Astrocyte (in vitro differentiated cells and primary cell): Measurements from ENCODE around the gene RAB8A. TPM values are rescaled to one million over a fixed set of nuclear protein-coding genes. Genes with fewer than 3 reads are reported as not detected.
"Not testable (repeated sequence)": the region's sequence is repeated elsewhere in the genome, so short reads cannot be mapped to it uniquely, and the experiment has no call there.

Experiments
- DNase-seq: peaks from one replicate; pipeline ENCODE4 v3.0.0-alpha.2; 2010; ENCODE audit warnings: low read depth
- FAIRE-seq: peaks from 2 replicates; lab custom pipeline; 2011; peaks lifted over from hg19 to GRCh38; lab: Jason Lieb, UNC
- H2AFZ ChIP-seq: 2 replicates; pipeline ENCODE4 v1.6.0; 2012; ENCODE audit warnings: low read depth, low read length, inconsistent platforms
- H3K27ac ChIP-seq: 2 replicates; pipeline ENCODE4 v1.5.1; 2011; ENCODE audit warnings: low read depth, low read length, inconsistent platforms
- H3K27me3 ChIP-seq: 2 replicates; pipeline ENCODE4 v1.6.0; 2011; ENCODE audit warnings: low read length, inconsistent platforms; ENCODE audit not compliant: insufficient read depth
- H3K36me3 ChIP-seq: 2 replicates; pipeline ENCODE4 v1.5.1; 2011; ENCODE audit warnings: low read length, inconsistent platforms; ENCODE audit not compliant: insufficient read depth
- H3K4me1 ChIP-seq: 2 replicates; pipeline ENCODE4 v1.5.1; 2011; ENCODE audit warnings: low read length, inconsistent platforms; ENCODE audit not compliant: insufficient read depth
- H3K4me2 ChIP-seq: 2 replicates; pipeline ENCODE4 v1.6.0; 2012; ENCODE audit warnings: low read length, inconsistent platforms
- H3K4me3 ChIP-seq: 2 replicates; pipeline ENCODE4 v1.5.1; 2011; ENCODE audit warnings: low read depth, mild to moderate bottlenecking, low read length, inconsistent platforms; ENCODE audit not compliant: insufficient read depth
- H3K79me2 ChIP-seq: 2 replicates; pipeline ENCODE4 v1.6.0; 2012; ENCODE audit warnings: mild to moderate bottlenecking, low read length, inconsistent platforms; ENCODE audit not compliant: insufficient read depth
- H3K9ac ChIP-seq: 2 replicates; pipeline ENCODE4 v1.6.0; 2012; ENCODE audit warnings: mild to moderate bottlenecking, low read length, inconsistent platforms
- H3K9me3 ChIP-seq: 2 replicates; pipeline ENCODE4 v1.5.1; 2012; ENCODE audit warnings: low read depth, mild to moderate bottlenecking, low read length, inconsistent platforms; ENCODE audit not compliant: insufficient read depth
- H4K20me1 ChIP-seq: 2 replicates; pipeline ENCODE4 v1.6.0; 2012; ENCODE audit warnings: low read length, inconsistent platforms; ENCODE audit not compliant: insufficient read depth
- H3K27ac Mint-ChIP-seq: one replicate; pipeline ENCODE4 v1.8.0; 2021; ENCODE audit warnings: mild to moderate bottlenecking, mixed read lengths; ENCODE audit not compliant: unreplicated experiment
- H3K27me3 Mint-ChIP-seq: one replicate; pipeline ENCODE4 v1.8.0; 2021; ENCODE audit warnings: low read depth, mixed read lengths; ENCODE audit not compliant: unreplicated experiment
- H3K36me3 Mint-ChIP-seq: one replicate; pipeline ENCODE4 v1.8.0; 2021; ENCODE audit warnings: low read depth, mixed read lengths; ENCODE audit not compliant: unreplicated experiment
- H3K4me1 Mint-ChIP-seq: one replicate; pipeline ENCODE4 v1.8.0; 2021; ENCODE audit warnings: low read depth, mixed read lengths; ENCODE audit not compliant: unreplicated experiment
- H3K4me3 Mint-ChIP-seq: one replicate; pipeline ENCODE4 v1.8.0; 2021; ENCODE audit warnings: mild to moderate bottlenecking, moderate library complexity, mixed read lengths; ENCODE audit not compliant: unreplicated experiment
- H3K9me3 Mint-ChIP-seq: one replicate; pipeline ENCODE4 v1.8.0; 2021; ENCODE audit warnings: mild to moderate bottlenecking, mixed read lengths; ENCODE audit not compliant: unreplicated experiment
- EZH2 ChIP-seq: IDR thresholded peaks from 2 replicates; pipeline ENCODE4 v1.6.1; 2012; ENCODE audit warnings: mild to moderate bottlenecking, low read length, inconsistent platforms; ENCODE audit not compliant: insufficient read depth
- total RNA-seq: library from RNA; stranded (reverse); gene quantifications from 2 replicates; pipeline ENCODE4 v1.2.1, GENCODE V29; 2021
- TF ChIP-seq, protein P1 (sequence below): IDR thresholded peaks from 2 replicates; pipeline ENCODE4 v1.5.1; 2011; ENCODE audit warnings: low read depth, mild to moderate bottlenecking, inconsistent platforms, low read length, moderate library complexity; ENCODE audit not compliant: insufficient read depth

The RAB8A gene
- total RNA-seq, 1 donor from 2014 or later: 80.5 TPM

DNA sequence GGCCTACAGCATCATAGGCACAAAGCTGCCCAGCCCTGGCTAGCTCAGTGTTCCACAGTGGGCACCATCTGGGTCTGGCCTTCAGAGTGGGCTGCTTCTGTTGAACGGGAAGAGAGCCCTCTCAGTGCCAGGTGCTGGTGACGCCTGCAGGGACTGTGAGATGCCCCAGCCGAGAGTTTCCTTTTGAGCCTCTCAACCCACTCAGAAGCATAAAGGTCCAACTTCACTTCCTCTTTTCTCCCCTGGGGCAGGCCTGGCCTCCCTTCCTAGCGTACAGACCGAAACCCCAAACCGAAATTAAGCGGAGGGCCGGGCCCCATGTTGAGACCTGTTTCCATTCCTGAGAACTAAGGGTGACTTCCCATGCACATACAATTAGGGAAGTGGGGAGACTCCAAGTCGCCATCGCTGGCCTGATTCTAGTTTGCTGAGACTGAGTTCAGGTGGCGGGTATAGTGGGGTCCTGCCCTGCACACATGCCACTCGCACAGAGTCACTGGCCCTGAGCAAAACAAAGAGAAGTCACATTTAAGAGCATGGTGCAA is 6.9 kb downstream of the RAB8A start:
- H3K79me2 ChIP-seq: peaks cover 38% of the 10 kb centered on the region
- no peaks in the 10 kb centered on the region for H3K9me3 Mint-ChIP-seq
- no peak overlapping the region for H3K9ac ChIP-seq
- peaks cover 13% of the 10 kb centered on the region for H3K36me3 ChIP-seq
- DNase-seq: no peak
- H3K27ac Mint-ChIP-seq: no peak overlapping the region
- peaks cover 16% of the 10 kb centered on the region for H3K36me3 Mint-ChIP-seq
- no peaks in the 10 kb centered on the region for H3K4me1 ChIP-seq
- FAIRE-seq: no peak
- H2AFZ ChIP-seq: no peak overlapping the region
- no peak overlapping the region for H3K4me3 ChIP-seq
- H3K9me3 ChIP-seq: no peaks in the 10 kb centered on the region
- H3K27me3 ChIP-seq: no peaks in the 10 kb centered on the region
- peaks cover 5% of the 10 kb centered on the region for H3K4me1 Mint-ChIP-seq
- no peak overlapping the region for H3K4me2 ChIP-seq
- no peak overlapping the region for H3K27ac ChIP-seq
- TF ChIP-seq, protein P1, sequence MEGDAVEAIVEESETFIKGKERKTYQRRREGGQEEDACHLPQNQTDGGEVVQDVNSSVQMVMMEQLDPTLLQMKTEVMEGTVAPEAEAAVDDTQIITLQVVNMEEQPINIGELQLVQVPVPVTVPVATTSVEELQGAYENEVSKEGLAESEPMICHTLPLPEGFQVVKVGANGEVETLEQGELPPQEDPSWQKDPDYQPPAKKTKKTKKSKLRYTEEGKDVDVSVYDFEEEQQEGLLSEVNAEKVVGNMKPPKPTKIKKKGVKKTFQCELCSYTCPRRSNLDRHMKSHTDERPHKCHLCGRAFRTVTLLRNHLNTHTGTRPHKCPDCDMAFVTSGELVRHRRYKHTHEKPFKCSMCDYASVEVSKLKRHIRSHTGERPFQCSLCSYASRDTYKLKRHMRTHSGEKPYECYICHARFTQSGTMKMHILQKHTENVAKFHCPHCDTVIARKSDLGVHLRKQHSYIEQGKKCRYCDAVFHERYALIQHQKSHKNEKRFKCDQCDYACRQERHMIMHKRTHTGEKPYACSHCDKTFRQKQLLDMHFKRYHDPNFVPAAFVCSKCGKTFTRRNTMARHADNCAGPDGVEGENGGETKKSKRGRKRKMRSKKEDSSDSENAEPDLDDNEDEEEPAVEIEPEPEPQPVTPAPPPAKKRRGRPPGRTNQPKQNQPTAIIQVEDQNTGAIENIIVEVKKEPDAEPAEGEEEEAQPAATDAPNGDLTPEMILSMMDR: no peak
- peaks cover 43% of the 10 kb centered on the region for H4K20me1 ChIP-seq
- no peaks in the 10 kb centered on the region for H3K27me3 Mint-ChIP-seq
- H3K4me3 Mint-ChIP-seq: no peak overlapping the region

DNA sequence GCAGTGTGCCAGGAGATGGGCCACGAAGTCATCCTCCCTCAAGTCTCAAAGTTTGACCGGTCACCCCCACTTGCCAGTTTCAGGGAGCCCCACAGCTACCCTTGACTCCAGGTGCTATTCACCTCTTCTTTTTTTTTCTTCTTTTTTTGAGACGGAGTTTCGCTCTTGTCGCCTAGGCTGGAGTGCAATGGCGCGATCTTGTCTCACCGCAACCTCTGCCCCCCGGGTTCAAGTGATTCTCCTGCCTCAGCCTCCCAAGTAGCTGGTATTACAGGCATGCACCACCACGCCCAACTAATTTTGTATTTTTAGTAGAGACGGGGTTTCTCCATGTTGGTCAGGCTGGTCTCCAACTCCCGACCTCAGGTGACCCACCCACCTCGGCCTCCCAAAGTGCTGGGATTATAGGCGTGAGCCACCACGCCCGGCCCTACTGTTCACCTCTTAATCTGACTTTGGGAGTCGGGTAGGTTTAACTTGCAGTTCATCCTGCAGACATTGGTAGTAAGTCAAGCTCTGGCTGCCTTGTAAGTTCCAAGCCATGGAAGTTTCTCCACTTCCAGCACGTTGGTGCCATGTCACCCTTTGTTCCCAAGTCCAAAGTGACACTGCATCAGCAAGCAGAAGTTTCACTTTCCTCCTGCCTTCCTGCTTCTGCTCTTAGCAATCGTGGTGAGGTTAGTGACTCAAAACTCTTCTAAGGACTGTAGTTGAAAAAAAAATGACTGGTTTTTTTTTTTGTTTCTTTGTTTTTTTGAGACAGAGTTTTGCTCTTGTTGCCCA is 7.6 kb downstream of the RAB8A start:
- not testable (repeated sequence) for H3K27me3 ChIP-seq, H3K27ac ChIP-seq, H3K27me3 Mint-ChIP-seq, H3K9me3 ChIP-seq, H3K27ac Mint-ChIP-seq, H3K4me1 ChIP-seq, H3K9ac ChIP-seq, FAIRE-seq, H3K4me2 ChIP-seq, H3K4me1 Mint-ChIP-seq, H3K9me3 Mint-ChIP-seq, H3K4me3 Mint-ChIP-seq, H3K4me3 ChIP-seq, H2AFZ ChIP-seq, DNase-seq
- peaks cover 16% of the 10 kb centered on the region for H3K36me3 Mint-ChIP-seq
- Histone ChIP-seq H3K79me2 (peaks cover 31% of the 10 kb centered on the region), H4K20me1 (peaks cover 39% of the 10 kb centered on the region), H3K36me3 (peaks cover 17% of the 10 kb centered on the region)

DNA sequence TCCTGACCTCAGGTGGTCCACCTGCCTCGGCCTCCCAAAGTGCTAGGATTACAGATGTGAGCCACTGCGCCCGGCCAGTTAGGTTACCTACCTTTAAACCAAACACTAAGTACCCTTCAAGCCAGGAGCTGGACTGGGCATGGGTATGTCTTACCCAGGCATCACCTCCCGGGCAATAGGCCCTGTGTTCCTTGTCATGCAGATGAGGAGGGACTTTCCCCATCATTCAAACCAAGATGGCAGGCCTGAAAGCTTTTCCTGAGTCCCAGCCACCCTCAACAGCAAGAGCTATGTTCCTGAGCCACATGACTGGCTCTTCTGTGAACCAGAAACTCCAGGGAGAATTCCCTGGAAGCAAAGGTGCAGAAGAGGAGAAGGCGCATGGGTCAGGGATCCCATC is 9.5 kb downstream of the RAB8A start:
- Histone ChIP-seq H3K4me1 (no peaks in the 10 kb centered on the region), H3K27ac (no peak overlapping the region), H3K27me3 (no peaks in the 10 kb centered on the region), H3K9ac (no peak overlapping the region), H3K79me2 (peaks cover 14% of the 10 kb centered on the region), H4K20me1 (peaks cover 33% of the 10 kb centered on the region), H3K4me2 (no peak overlapping the region), H3K9me3 (no peaks in the 10 kb centered on the region), H3K36me3 (peaks cover 21% of the 10 kb centered on the region), H3K4me3 (no peak overlapping the region), H2AFZ (no peak overlapping the region)
- H3K36me3 Mint-ChIP-seq: peaks cover 17% of the 10 kb centered on the region
- peaks cover 1% of the 10 kb centered on the region for H3K4me1 Mint-ChIP-seq
- DNase-seq (no peak), FAIRE-seq (no peak)
- no peak overlapping the region for H3K4me3 Mint-ChIP-seq
- TF ChIP-seq EZH2: no peak
- TF ChIP-seq, protein P1: no peak
- no peak overlapping the region for H3K27ac Mint-ChIP-seq
- no peaks in the 10 kb centered on the region for H3K9me3 Mint-ChIP-seq
- H3K27me3 Mint-ChIP-seq: no peaks in the 10 kb centered on the region
